NCI-H345 (cell line): ENCODE data around the gene MAFG.

ENCODE experiments used
- DNase-seq: peaks from one replicate; lab custom pipeline; 2025; lab: John Stamatoyannopoulos, UW

Gene MAFG

DNA sequence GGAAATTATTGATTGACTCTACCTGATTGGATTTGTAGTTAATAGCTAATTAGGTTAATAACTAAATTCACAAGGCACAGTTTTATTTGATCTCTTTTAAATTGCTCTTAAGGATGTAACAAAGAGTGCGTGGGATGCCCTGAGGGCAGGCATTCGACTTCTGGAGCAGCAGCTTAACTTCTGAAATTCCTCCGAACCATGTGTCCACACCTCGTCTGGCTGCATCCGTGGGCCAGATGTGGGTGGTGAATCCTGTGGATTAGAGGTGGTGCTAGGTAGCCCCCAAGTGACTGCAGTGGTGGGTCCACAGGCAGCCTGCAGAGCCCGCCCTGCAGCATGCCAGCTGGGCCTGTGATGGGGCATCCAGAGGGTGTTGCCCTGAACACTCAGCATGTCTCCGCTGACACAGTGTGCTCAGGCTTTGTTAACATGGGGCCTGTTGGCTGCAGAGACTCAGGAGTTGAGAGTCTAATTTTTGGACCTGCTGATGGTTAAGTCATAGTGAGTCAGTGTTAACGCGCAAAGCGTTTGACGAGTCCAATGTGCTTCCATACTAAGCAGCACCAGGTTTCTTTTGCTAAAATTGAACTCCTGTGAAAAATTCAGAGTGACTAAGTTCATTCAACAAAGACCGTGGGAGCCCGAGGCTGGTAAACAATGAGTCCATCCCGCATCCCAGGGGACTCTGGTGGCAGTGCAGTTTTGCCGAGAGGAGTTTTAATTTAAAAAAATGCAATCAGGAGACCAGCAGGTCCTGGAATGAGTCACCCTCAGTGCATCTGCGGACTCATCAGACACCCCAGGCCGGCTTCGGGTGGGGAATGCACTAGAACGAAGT, 29.3 kb downstream of the MAFG start:
- no peak for DNase-seq

DNA sequence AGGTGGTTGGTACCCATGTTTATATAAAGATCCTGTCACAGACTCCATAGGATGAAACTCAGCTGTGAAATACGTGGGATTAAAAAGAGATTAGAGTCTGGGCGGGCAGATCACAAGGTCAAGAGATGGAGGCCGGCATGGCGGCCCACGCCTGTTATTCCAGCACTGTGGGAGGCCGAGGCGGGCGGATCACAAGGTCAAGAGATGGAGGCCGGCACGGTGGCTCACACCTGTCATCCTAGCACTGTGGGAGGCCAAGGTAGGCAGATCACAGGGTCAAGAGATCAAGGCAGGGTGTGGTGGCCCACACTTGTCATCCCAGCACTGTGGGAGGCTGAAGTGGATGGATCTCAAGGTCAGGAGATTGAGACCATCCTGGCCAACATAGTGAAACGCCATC, 32.1 kb downstream of the MAFG start:
- no peak for DNase-seq

DNA sequence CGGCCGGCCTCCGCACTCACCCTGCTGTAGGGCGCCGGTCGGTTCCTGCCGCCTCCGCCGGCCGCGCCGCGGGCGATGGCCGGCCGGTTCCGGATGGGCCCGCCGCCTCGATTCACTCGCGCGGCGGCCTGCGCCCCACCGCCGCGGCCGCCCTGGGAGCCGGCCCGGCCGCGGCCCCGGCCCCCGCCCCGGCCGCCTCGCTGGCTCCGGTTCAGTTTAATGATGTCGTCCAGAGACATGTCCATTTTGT, 36.3 kb downstream of the MAFG start:
- no peak for DNase-seq

DNA sequence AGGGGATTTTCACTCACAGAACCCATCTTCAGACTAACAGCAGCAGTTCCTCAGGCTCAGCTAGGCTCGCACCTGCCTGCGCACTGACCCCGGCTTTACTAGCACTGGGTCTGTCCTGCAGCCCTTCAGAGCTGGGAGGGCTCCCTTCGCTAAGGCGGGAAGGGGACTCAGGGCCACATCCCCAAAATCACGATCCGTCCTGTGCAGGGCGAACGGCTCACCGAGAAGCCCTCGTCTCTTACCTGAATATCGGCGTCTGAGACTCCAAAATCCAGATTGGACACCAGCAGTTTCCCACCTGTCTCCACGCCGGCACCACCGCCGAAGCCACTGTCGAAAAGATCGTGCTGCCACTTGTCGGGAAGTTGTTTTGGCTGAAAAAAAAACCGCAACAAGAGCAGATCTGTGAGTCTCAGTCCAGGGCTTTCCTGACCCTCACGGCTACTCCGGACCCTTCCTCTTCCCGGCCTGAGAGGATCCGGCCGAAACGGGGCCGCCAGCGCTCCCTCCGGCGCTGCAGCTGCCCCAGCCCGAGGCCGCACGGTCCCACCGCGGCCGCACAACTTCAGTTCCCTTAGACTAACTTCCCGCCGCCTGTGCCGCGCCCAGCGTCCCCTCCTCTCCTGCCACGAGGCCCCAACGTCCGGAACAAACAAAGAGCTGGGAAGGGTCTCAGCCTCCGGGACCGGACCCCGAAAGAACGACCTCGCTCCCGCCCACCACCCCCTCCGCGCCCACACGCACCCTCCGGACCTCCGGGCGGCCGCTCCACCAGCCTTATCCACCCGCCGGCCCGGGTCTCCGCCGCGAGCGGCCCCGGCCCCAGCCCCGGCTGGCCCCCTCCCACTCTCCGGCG, 36.9 kb downstream of the MAFG start:
- no peak for DNase-seq

DNA sequence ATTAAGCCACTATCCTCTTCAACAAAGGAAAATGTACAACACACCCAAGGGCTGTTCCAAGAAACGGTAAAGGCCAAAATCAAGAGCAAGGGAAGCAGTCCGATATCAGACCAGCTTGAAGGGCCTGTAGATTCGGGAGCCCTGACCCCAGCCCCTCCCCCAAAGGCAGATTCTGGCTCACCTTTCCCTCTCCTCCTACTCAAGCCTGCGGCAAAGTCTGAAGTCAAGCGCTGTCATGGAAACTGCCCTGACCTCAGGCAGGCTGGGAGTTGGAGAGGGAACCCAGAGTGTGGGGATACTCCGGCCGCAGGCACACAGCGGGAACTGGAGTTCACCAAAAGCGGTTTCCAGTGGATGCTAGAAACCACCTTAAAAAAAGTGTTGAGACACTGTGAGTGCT, 37.9 kb downstream of the MAFG start:
- no peak for DNase-seq

DNA sequence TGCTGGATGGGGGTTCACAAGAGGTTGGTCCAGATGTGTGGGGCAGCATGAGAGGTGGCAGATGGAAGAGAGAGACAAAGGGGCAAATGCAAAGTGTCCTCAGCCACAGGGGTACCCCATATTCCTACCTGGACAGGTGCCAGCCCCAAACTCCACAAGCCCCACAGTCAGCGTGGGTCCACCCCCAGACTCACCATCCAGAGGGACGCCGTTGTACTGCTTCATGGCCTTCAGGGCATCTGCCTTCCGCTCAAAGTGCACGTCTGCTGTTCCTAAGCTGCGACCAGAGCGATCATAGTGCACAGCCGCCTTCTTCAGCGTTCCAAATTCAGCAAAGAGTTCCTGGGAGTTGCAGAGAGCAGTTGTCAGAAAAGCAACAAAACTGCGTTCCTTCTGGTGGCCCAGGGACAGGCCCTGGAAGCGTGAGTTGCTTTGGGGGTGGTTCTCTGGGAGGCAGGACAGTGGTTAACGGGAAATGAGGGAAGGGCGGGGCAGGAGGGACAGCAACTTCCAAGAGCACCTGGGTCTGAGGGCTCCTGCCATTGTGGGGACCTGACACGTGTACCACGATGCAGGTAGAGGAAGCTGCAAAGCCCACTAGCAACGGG, 38.4 kb downstream of the MAFG start:
- no peak for DNase-seq

DNA sequence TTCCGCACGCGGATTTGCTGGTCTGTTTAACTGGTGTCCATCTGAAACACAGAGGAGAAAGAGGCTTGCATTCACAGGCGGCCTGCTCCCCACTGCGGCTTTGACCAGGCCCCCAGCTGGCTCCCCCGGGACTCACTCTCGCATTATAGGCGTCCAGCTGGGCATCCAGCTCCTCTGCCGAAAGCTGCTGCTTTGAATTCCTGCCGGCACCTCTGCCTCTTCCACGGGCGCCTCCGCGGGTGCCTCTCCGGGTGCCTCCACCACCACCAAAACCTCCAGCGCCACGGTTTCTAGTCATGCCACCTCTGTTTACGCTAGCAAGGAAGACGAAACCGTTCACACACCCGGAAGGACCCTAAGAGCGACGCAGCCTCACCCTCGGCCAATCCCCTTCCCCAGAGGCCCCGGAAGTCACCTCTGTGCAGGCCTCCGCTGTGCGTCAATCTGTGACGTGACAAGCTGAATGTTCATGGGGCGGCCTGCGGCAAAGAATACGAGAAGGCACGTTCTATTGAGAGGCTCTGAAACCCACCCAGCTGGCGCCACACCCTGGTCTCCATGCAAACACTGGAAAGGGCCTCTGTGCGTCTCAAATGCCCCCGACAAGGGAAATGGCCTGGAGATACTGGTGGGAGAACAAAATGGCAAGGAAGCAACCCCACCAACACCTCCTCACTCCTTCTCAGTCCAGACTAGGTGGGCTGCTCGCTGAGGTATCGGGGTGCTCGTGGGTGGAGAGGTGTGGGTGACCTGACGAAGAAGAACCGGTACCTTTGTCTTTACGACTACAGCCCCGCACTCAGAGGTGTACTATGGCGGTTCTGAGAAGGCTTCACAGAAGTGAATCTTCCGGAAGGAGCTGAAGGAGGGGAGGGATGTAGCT, 39.2 kb downstream of the MAFG start:
- DNase-seq = no peak

DNA sequence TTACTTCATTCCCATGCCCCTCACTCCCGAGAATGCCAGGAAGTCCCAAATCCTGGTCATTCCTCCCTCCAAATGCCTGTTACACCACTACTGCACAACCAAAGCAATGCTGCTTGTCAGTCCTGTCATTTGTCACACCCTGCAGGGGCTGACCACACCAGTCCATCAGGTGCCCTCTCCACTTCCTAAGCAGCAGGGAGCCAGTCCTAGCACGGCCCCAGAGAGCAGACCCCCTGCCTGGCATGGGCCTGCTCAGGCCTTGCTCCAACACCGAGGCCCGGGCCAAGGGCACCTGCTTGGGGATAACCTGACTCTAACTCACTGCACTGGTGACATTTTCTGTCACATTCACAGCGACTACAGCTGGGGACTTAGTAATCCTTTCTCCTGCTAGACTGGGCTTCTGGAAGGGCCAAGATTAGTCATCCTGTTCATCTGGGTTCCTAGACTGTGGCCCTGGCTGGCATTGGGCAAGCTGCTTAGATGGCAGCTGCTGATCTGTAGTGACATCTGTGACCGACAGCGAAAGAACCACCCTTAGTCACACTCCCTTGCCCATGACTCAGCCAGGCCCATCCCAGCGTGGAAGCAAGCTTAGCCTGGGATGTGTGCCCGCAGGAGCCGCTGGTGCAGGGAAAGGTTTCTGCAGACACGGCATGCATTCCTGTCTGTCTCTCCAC, 41.5 kb downstream of the MAFG start:
- no peak for DNase-seq

DNA sequence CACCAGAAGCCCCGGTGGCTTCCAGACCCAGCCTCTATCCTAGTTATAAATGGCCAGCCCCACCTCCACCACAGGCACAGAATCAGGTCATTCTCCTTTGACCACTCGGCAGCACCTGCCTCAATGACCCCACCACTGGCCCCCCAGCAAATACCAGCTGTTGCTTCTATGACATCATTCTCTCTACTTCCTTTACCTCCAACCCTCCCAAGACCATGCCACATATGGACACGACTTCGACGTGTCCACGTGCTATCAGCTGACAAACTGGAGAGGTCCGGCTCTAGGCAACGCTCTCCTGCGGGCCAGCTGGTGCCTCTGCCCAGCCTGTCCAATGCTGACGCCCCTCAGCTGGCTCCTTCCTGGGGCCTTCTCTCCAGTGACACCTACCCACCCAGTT, 42.1 kb downstream of the MAFG start:
- DNase-seq = no peak

DNA sequence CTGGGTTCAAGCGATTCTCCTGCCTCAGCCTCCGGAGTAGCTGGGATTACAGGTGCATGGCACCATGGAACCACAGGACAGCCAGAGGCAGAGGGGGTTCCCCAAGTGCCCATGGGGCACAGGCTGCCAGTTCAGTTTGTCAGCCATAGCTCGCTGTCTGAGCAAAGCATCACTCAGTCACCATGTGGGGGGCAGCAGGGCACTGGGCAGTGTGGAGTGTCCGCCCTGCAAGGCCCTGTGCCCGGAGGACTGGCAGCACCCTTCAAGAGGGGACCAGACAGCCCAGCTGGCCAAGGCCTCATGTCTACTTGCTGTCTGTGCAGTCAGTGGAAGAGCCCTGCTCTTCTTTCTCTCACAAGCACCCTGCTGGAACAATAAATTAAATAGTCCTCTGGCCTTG, 42.6 kb downstream of the MAFG start:
- no peak for DNase-seq

DNA sequence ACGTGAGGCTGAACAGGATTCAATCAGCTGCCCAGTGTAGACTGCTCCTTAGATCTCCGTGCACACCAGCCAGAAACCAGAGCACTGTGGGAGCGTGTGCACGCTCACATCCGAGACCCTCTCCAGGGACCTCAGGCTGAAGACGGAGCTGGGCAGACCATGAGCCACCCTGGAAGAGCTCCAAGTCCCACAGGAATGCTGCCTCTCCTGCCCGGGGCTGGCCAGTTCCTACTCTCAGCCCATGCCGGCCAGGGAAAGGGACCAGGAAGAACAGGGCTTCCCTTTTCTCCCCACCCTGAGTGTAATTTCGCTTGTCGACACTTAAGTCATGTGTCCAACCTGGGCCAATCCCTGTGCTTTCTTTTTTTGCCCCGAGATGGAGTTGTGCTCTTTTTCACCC, 43.0 kb downstream of the MAFG start:
- no peak for DNase-seq

DNA sequence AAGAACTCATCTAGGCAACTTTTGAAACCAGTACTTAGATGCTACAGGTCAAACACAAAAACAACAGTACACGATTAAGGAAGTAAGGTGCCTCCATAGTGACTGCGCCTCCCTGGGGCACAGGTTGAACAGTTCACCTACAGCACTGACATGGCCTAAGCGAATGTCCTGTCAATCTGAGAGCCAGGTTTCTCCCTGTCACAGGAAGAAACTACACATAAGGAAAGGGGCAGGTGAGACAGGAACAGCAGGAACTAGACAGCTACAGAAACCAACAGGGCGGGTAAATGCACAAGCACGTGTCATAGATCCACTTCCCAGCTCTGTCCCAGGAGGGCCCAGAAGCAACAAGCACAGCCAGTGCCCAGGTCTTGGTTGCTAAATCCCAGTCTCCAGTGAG, 48.4 kb downstream of the MAFG start:
- DNase-seq = no peak

DNA sequence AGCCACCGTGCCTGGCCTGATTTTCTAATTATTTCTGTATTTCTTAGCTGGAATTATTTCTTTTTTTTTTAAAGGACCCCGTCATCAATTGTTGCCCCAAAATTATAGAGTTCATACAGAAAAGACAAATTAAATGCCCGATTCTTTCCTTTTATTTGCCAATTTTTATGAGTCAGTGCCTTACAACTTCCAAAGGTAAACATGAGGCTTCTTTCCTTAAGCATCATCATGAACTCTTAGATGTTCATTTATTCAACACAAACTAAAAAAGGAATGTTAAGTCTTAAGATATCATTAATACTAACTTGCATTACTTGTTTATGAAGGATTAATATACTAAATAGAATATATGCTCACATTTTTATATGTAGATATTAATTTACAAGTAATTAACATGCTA, 49.2 kb downstream of the MAFG start:
- no peak for DNase-seq

DNA sequence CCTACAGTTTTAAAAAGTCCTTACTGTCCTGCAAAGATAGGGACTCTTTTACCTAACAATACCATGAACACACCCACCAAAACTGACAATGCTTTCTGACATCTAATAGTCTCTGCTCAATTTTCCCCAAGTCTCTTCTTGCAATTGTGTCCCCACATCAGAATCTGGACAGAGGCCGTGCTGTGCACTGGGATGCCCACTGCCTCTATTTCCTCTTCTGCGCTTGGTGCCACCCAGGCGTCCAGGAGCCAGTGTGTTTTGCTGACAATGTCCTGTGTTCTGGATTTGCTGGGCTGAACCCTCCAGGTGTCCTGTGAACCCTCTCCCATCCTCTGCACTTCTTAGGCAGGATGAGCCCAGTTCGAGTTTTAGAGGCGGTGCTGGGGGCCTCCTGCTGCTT, 50.0 kb downstream of the MAFG start:
- no peak for DNase-seq

DNA sequence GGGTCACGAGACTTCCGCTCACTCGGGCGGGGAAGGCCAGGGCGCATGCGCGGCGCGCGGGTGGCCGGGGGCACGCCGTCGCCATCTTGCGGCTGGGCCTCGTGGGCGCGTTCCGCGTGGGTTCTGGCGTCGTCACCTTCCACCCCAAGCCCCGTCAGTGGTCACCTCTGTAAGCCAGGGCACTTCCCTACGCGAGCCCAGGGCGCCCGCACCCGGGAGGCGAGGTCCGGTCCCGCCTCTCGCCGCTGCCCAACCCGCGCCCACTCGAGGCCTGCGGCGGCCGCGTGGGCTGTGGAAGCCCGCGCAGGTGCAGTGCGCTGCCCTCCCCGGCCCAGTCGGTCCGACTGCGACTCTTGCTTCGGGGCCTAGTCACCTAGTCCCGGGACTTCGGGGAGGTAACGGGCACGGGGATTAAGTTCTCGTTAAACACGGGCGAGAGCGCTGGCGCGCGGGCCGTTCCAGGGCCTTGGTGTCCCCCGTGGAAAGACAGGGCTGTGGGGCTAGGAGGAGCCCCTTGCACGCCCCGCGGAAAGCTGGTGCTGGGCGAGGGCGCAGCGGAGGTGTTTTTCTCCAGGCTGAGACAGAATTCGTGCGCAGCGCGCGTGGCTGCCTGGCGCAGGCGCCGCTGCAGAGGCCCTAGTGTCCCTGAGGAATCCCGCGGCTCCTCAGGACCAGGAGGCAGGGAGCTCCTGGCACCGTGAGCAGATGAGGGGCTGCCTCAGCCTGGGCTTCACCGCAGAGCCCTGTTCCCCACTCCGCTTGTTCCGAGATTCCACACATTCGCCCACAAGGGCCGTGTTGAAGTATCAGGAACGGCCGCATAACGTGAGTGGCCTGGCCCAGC, 55.9 kb downstream of the MAFG start:
- DNase-seq = peak; percentile 95

DNA sequence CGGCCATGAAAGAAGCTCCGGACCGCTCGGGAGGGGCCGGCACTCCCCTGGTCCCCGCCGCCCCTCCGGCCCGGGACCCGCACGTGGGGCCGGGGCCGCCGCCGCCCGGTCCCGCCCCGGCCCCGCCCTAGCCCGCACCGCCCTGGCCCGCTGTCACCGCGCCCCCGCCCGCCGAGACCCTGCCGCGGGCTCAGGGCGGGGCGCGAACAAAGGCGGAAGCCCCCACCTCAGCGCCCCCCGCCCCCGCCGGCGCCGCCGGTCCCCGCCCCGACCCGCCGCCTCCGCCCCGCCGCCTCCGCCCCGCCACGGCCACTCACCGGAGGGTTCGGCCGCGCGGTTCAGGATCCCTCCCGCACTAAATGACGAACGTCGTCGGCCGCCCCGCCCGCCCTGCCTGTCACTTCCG, 56.6 kb downstream of the MAFG start, which contains the start of gene ARHGDIA:
Gene ARHGDIA (minus strand): TSS at position 357 of the 406 bp plus-strand sequence. CDS start 1,407 bp downstream, outside the sequence.
- no peak for DNase-seq

DNA sequence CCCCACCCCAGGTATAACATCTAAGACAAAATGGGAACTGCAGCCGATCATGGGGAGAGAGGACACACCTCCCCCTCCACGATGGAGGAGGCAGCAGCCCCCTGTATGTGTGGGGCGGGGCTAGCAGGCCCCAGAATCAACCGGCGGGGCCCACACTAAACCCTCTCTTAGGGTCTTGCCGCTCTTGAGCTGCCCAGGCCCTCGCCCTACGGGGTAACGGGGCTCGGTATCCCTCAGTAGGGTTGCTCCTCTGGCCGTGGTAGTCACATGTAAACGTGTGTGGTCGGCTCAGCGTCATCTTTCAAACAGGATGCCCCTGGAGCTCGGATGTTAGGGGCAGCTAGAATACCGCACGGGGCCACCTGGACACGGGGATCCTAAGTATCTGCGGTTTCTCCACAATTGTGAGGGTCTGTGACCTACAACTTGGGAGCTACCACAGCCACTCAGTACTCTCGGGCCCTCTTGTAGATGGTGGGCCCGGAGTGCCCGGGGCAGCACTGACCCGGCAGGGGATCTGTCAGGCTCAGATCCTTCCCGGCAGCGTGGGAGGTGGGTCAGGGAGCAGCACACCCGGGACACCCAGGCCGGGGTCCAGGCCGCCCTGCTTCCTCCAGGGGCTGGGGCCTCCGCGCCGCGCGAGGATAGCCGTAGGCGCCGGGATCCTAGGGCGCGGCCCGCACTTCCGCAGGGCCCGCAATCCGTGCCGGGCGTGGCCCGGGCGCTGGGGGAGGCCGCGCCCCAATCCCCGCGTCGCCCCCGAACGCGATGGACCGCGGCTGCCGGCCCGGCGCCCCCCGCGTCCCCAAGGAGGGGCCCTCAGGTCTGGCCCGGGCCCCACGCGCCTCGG, 57.2 kb downstream of the MAFG start:
- peak; percentile 29 for DNase-seq

DNA sequence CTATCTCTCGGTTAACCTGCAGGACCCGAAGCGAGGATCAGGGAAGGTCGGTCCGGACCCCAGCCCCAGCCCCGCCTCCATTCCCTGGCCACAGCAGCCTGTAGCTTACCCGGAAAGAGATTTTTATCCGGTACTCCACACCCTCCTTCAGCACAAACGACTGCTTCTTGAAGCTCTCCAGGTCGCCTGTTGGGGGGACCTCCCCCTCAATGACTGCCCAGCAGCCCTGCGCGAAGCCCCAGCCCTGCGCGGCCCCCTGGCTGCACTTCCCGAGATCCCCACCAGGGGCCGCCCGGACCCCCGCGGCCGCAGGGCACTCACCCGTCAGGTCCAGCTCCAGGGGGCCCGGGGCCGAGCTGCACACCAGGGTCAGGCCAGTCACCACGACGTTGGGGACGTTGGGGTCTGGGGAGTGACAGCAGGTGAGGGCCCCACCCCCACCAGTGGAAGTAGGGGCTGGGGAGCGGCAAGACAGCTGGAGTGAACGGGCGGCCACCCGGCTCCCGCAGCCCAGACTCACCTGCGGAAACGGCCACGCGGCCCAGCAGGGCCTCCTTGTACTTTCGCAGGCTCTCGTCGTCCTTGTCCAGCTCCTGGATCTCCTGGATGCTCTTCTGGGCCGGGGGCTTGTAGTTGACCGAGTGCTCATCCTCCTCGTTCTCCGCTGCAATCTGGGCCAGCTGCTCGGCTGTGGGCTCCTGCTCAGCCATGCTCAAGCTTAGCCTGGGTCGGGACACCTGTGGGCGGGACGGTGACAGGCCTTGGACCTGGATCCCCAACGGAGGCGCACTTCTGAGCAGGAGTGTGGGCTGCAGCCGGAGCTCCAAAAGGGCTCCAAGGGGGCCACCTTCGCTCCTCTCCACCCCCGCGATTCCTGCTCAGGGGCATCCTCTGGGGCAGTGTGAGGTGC, 58.1 kb downstream of the MAFG start:
- DNase-seq = no peak
